ENCODE data around the gene FXR2. TPM values are rescaled to one million over a fixed set of nuclear protein-coding genes. Genes with fewer than 3 reads are reported as not detected.

The FXR2 gene
- total and polyA plus RNA-seq, 10 of the 15 experiments (the other 5 are each of a cell fraction or from before 2014, with no cell fraction given) = 1.6 to 33.3 (median 22.0) TPM

DNA sequence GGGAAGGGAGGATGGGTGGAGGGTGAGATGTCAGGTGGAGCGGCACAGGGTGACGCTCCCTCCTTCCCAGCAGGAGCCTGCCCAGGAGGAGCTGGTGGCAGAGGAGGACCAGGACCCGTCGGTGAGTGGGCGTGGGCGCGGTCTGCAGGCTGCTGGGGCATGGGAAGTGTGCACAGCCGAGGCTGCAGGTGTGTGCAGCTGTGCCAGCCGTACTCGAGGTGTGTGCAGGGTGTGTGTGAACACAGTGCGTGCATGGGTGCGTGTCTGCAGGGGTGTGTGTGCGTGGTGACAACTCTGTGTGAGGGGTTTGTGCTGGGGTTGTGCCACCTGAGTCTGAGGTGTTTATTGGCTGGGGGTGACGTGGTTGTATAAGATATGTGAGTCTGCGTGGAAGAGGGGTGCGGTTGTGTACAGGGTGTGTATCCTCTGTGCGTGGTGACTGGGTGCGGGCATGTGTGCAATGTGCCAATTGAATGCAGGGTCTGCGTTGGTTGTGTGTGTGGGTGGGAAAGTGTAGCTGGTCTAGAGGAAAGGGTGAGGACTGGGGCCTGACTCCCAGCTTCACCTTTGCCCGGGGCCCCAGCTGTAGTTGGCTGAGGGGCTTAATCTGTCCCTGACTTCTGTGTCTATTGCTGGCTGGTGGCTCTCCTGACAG, 65.2 kb downstream of the FXR2 start:
- RAD21 ChIA-PET (ENCODE audit: unreplicated experiment) = interaction anchor here (0.7 kb wide), 1 partner anchor 155 kb away, joined by 3 read pairs; the partner anchor contains the start of gene PLSCR3
- peak overlapping the region; percentile 97 for H3K4me2 ChIP-seq (ENCODE audit: control insufficient read depth, insufficient read depth)
- peak; percentile 26 for ATAC-seq
- in situ Hi-C loops (cut with MboI) (loop anchor here (25.0 kb wide), 1 partner anchor 512 kb away; the partner anchor contains the start of genes SLC16A11 and SLC16A13), intact Hi-C loops (cut with micrococcal nuclease; ENCODE audit: unreplicated experiment) (no loop called here)
- H3K27me3 ChIP-seq (replicated peaks in 1 of 2; ENCODE audit: control insufficient read depth in 2 of 2, insufficient read depth in 2 of 2, low read length in 1 of 2) = no peaks in the 10 kb centered on the region; a peak in 1 of 4 replicates
- H3K4me1 ChIP-seq (ENCODE audit: control insufficient read depth, insufficient read depth, low read length) = peaks cover 29% of the 10 kb centered on the region
- WGBS (ENCODE audit: insufficient coverage, insufficient replicate concordance, low lambda C conversion rate, missing lambda C conversion rate) = 34% methylated on average over 20 of the region's 20 CpGs
- FAIRE-seq = no peak
- POLR2A ChIA-PET = no interaction called here
- DNase-seq (ENCODE audit: low read depth, low spot score) = no peak
- no peaks in the 10 kb centered on the region for H4K20me1 ChIP-seq (ENCODE audit: control insufficient read depth, insufficient read depth)
- H3K9ac ChIP-seq (ENCODE audit: control insufficient read depth, insufficient read depth, low read length) = peak overlapping the region; percentile 27; the same call in 1 of the 2 replicates
- BruUV-seq (replicated peaks) = no TSS peak
- H3K4me3 ChIP-seq = peak overlapping the region; percentile 70
- no peaks in the 10 kb centered on the region for H3K36me3 ChIP-seq (ENCODE audit: control insufficient read depth in 2 of 2, insufficient read depth in 2 of 2, low read length in 1 of 2)
- TF ChIP-seq TCF3 (IDR thresholded peaks at IDR 0.05; ENCODE audit: borderline replicate concordance, insufficient read depth, low read depth, low read length) (0 out of 2 replicates have a peak, but pooled peaks have one; percentile 70), SMC3 (IDR thresholded peaks at IDR 0.05; ENCODE audit: borderline replicate concordance, low read length) (no peak), EGR1 (IDR thresholded peaks at IDR 0.05; ENCODE audit: borderline replicate concordance in 1 of 2, low read depth in 2 of 2, low read length in 2 of 2) (peak in 1 of 2 experiments; percentile 25; a peak in 1 of 3 replicates), MXI1 (IDR thresholded peaks at IDR 0.05; ENCODE audit: low read depth, low read length) (no peak), TCF12 (IDR thresholded peaks at IDR 0.05; ENCODE audit: low read depth, low read length) (0 out of 2 replicates have a peak, but pooled peaks have one; percentile 15), RUNX3 (IDR thresholded peaks at IDR 0.05; ENCODE audit: low read length) (0 out of 2 replicates have a peak, but pooled peaks have one; percentile 3), HDGF (IDR thresholded peaks at IDR 0.05) (peak; percentile 86; the same call in 1 of the 2 replicates), LARP7 (IDR thresholded peaks at IDR 0.05) (0 out of 2 replicates have a peak, but pooled peaks have one; percentile 3), POLR2AphosphoS5 (IDR thresholded peaks at IDR 0.05; ENCODE audit: low read length) (no peak), KLF5 (IDR thresholded peaks at IDR 0.05; ENCODE audit: partially characterized antibody) (no peak), ASH2L (IDR thresholded peaks at IDR 0.05; ENCODE audit: borderline replicate concordance, low read depth) (no peak)
- TF ChIP-seq, protein P1, sequence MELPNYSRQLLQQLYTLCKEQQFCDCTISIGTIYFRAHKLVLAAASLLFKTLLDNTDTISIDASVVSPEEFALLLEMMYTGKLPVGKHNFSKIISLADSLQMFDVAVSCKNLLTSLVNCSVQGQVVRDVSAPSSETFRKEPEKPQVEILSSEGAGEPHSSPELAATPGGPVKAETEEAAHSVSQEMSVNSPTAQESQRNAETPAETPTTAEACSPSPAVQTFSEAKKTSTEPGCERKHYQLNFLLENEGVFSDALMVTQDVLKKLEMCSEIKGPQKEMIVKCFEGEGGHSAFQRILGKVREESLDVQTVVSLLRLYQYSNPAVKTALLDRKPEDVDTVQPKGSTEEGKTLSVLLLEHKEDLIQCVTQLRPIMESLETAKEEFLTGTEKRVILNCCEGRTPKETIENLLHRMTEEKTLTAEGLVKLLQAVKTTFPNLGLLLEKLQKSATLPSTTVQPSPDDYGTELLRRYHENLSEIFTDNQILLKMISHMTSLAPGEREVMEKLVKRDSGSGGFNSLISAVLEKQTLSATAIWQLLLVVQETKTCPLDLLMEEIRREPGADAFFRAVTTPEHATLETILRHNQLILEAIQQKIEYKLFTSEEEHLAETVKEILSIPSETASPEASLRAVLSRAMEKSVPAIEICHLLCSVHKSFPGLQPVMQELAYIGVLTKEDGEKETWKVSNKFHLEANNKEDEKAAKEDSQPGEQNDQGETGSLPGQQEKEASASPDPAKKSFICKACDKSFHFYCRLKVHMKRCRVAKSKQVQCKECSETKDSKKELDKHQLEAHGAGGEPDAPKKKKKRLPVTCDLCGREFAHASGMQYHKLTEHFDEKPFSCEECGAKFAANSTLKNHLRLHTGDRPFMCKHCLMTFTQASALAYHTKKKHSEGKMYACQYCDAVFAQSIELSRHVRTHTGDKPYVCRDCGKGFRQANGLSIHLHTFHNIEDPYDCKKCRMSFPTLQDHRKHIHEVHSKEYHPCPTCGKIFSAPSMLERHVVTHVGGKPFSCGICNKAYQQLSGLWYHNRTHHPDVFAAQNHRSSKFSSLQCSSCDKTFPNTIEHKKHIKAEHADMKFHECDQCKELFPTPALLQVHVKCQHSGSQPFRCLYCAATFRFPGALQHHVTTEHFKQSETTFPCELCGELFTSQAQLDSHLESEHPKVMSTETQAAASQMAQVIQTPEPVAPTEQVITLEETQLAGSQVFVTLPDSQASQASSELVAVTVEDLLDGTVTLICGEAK (IDR thresholded peaks at IDR 0.05; ENCODE audit: borderline replicate concordance) = no peak
- SMC1A ChIA-PET (ENCODE audit: uncharacterized antibody, unreplicated experiment) = interaction anchor here (1.1 to 2.3 kb wide), 2 partner anchors 11 to 26 kb away, joined by 3 to 7 read pairs; no protein-coding TSS in a partner anchor
- H2AFZ ChIP-seq (ENCODE audit: control insufficient read depth, low read depth, low read length) = peak overlapping the region; percentile 60
- CTCF ChIA-PET = interaction anchor here (0.6 to 2.3 kb wide), 3 partner anchors 11 to 35 kb away, joined by 3 to 14 read pairs (median 5); no protein-coding TSS in a partner anchor
- no peaks in the 10 kb centered on the region for H3K9me3 ChIP-seq (replicated peaks; ENCODE audit: control insufficient read depth, insufficient read depth, low read length)
- no peaks in the 10 kb centered on the region for H3K79me2 ChIP-seq (ENCODE audit: control insufficient read depth, insufficient read depth, low read length)
- H3K27ac ChIP-seq (ENCODE audit: control insufficient read depth, insufficient read depth) = no peak overlapping the region
